Measurements from ENCODE around the gene VSIG4. TPM values are rescaled to one million over a fixed set of nuclear protein-coding genes. Genes with fewer than 3 reads are reported as not detected.
A peak's percentile ranks its signal among the peaks of the same experiment; 100 is the strongest.

The VSIG4 gene
- total and polyA plus RNA-seq, 10 of the 15 experiments (the other 5 are each of a cell fraction or from before 2014, with no cell fraction given): 0.05 to 0.36 TPM; not detected in 8

DNA sequence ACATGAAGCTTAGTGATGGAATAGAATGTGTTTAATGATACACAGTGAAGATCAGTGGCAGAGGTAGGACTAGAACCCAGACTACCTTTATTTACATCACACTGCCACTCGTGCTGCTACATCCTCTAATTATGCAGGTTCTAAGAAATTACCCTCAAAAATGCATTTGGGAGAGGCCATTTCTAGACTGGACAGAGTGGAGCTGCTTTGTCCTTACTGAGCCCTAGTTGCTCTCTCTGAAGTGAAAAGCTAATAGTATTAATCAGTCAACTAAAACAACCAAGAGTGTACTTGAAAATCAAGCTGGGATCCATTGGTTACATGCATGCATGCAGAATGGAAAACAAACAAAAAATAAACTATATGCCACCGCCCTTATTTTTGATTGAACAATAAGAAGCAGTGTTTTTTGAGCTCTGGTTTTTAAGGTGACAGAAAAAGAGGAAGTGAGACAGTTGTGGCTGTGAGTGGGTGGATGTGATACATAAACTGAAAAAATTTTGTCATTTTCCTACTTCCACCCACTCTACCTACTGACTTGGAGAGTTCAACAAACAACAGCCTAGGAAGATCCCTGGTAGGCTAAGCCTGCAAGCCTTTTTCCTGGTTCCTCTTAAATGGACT is 6.8 kb upstream of the VSIG4 start (continued):
- TF ChIP-seq, protein P1, sequence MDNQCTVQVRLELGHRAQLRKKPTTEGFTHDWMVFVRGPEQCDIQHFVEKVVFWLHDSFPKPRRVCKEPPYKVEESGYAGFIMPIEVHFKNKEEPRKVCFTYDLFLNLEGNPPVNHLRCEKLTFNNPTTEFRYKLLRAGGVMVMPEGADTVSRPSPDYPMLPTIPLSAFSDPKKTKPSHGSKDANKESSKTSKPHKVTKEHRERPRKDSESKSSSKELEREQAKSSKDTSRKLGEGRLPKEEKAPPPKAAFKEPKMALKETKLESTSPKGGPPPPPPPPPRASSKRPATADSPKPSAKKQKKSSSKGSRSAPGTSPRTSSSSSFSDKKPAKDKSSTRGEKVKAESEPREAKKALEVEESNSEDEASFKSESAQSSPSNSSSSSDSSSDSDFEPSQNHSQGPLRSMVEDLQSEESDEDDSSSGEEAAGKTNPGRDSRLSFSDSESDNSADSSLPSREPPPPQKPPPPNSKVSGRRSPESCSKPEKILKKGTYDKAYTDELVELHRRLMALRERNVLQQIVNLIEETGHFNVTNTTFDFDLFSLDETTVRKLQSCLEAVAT (IDR thresholded peaks at IDR 0.05): 0 out of 2 replicates have a peak, but pooled peaks have one; percentile 50
- TF ChIP-seq SRF (IDR thresholded peaks at IDR 0.05; ENCODE audit: low read depth in 2 of 2, low read length in 2 of 2) (peak in 1 of 2 experiments; percentile 68; a peak in 1 of 4 replicates), SMAD1 (IDR thresholded peaks at IDR 0.05; ENCODE audit: low read depth, partially characterized antibody) (no peak), SREBF1 (IDR thresholded peaks at IDR 0.05; ENCODE audit: low read length) (no peak), NFIC (IDR thresholded peaks at IDR 0.05; ENCODE audit: low read depth, low read length) (peak; percentile 97), NRF1 (conservative IDR thresholded peaks at IDR 0.05; ENCODE audit: low read depth, low read length) (no peak), GATAD2B (conservative IDR thresholded peaks at IDR 0.05; ENCODE audit: low read depth) (peak; percentile 90), CHD2 (IDR thresholded peaks at IDR 0.05; ENCODE audit: borderline replicate concordance, low read depth, low read length) (peak; percentile 76; the same call in 1 of the 2 replicates), YBX1 (IDR thresholded peaks at IDR 0.05) (no peak), HCFC1 (IDR thresholded peaks at IDR 0.05; ENCODE audit: low read length) (no peak), CBFB (IDR thresholded peaks at IDR 0.05; ENCODE audit: low read depth) (peak; percentile 82; the same call in 1 of the 2 replicates), ZNF24 (IDR thresholded peaks at IDR 0.05) (peak; percentile 82), YY1 (IDR thresholded peaks at IDR 0.05; ENCODE audit: low read depth, low read length) (no peak), TCF12 (IDR thresholded peaks at IDR 0.05; ENCODE audit: low read depth, low read length) (no peak), TAF1 (IDR thresholded peaks at IDR 0.05; ENCODE audit: borderline replicate concordance, low read depth, low read length) (no peak), STAT1 (conservative IDR thresholded peaks at IDR 0.05) (no peak)
- TF ChIP-seq, protein P2, sequence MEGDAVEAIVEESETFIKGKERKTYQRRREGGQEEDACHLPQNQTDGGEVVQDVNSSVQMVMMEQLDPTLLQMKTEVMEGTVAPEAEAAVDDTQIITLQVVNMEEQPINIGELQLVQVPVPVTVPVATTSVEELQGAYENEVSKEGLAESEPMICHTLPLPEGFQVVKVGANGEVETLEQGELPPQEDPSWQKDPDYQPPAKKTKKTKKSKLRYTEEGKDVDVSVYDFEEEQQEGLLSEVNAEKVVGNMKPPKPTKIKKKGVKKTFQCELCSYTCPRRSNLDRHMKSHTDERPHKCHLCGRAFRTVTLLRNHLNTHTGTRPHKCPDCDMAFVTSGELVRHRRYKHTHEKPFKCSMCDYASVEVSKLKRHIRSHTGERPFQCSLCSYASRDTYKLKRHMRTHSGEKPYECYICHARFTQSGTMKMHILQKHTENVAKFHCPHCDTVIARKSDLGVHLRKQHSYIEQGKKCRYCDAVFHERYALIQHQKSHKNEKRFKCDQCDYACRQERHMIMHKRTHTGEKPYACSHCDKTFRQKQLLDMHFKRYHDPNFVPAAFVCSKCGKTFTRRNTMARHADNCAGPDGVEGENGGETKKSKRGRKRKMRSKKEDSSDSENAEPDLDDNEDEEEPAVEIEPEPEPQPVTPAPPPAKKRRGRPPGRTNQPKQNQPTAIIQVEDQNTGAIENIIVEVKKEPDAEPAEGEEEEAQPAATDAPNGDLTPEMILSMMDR (IDR thresholded peaks at IDR 0.05 in 2 of 3, conservative IDR thresholded peaks at IDR 0.05 in 1 of 3; ENCODE audit: control insufficient read depth in 2 of 3, extremely low read depth in 1 of 3, insufficient read depth in 1 of 3, low read depth in 3 of 3, low read length in 3 of 3): no peak
- TF ChIP-seq, protein P3, sequence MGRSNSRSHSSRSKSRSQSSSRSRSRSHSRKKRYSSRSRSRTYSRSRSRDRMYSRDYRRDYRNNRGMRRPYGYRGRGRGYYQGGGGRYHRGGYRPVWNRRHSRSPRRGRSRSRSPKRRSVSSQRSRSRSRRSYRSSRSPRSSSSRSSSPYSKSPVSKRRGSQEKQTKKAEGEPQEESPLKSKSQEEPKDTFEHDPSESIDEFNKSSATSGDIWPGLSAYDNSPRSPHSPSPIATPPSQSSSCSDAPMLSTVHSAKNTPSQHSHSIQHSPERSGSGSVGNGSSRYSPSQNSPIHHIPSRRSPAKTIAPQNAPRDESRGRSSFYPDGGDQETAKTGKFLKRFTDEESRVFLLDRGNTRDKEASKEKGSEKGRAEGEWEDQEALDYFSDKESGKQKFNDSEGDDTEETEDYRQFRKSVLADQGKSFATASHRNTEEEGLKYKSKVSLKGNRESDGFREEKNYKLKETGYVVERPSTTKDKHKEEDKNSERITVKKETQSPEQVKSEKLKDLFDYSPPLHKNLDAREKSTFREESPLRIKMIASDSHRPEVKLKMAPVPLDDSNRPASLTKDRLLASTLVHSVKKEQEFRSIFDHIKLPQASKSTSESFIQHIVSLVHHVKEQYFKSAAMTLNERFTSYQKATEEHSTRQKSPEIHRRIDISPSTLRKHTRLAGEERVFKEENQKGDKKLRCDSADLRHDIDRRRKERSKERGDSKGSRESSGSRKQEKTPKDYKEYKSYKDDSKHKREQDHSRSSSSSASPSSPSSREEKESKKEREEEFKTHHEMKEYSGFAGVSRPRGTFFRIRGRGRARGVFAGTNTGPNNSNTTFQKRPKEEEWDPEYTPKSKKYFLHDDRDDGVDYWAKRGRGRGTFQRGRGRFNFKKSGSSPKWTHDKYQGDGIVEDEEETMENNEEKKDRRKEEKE (IDR thresholded peaks at IDR 0.05): no peak
- TF ChIP-seq, protein P4, sequence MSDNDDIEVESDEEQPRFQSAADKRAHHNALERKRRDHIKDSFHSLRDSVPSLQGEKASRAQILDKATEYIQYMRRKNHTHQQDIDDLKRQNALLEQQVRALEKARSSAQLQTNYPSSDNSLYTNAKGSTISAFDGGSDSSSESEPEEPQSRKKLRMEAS (IDR thresholded peaks at IDR 0.05; ENCODE audit: low read depth, low read length): no peak
- TF ChIP-seq, protein P5, sequence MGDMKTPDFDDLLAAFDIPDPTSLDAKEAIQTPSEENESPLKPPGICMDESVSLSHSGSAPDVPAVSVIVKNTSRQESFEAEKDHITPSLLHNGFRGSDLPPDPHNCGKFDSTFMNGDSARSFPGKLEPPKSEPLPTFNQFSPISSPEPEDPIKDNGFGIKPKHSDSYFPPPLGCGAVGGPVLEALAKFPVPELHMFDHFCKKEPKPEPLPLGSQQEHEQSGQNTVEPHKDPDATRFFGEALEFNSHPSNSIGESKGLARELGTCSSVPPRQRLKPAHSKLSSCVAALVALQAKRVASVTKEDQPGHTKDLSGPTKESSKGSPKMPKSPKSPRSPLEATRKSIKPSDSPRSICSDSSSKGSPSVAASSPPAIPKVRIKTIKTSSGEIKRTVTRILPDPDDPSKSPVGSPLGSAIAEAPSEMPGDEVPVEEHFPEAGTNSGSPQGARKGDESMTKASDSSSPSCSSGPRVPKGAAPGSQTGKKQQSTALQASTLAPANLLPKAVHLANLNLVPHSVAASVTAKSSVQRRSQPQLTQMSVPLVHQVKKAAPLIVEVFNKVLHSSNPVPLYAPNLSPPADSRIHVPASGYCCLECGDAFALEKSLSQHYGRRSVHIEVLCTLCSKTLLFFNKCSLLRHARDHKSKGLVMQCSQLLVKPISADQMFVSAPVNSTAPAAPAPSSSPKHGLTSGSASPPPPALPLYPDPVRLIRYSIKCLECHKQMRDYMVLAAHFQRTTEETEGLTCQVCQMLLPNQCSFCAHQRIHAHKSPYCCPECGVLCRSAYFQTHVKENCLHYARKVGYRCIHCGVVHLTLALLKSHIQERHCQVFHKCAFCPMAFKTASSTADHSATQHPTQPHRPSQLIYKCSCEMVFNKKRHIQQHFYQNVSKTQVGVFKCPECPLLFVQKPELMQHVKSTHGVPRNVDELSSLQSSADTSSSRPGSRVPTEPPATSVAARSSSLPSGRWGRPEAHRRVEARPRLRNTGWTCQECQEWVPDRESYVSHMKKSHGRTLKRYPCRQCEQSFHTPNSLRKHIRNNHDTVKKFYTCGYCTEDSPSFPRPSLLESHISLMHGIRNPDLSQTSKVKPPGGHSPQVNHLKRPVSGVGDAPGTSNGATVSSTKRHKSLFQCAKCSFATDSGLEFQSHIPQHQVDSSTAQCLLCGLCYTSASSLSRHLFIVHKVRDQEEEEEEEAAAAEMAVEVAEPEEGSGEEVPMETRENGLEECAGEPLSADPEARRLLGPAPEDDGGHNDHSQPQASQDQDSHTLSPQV (IDR thresholded peaks at IDR 0.05): no peak

Measured in GM12878 (cell line).